Panc1 (cell line): ENCODE data around the gene TRIM14. TPM values are rescaled to one million over a fixed set of nuclear protein-coding genes. Genes with fewer than 3 reads are reported as not detected.

Source experiments
- ATAC-seq: fragments of 200-7000 bp; cut with Tn5 transposase; 2 replicates; pipeline ENCODE4 v1.9.1; 2020; ENCODE audit warnings: mild to moderate bottlenecking, moderate library complexity
- BruUV-seq: library from RNA; stranded (reverse); fragments of 400-500 nt; replicated peaks from 2 replicates; lab custom pipeline; 2021; lab: Mats Ljungman, UMichigan
- CTCF ChIA-PET: fragments of 300-600 bp; sonication (Branson Sonifier 250); formaldehyde crosslinking; loops from one replicate; lab custom pipeline; 2022; ENCODE audit warnings: antibody characterized with exemption; lab: Charles Lee
- POLR2A ChIA-PET: fragments of 300-600 bp; sonication (Branson Sonifier 250); formaldehyde crosslinking; loops from one replicate; lab custom pipeline; 2022; ENCODE audit warnings: antibody characterized with exemption; lab: Charles Lee
- DNase-seq: peaks from one replicate; pipeline ENCODE4 v3.0.0-alpha.2; 2010; ENCODE audit warnings: low read depth, low spot score
- H3K27ac ChIP-seq: 2 replicates; pipeline ENCODE4 v1.5.1; 2011; ENCODE audit warnings: mild to moderate bottlenecking, low read length, inconsistent platforms
- H3K27me3 ChIP-seq: fragments of 200-500 bp; sonication (Bioruptor generic); 2 replicates; pipeline ENCODE4 v1.6.0; 2014; ENCODE audit warnings: low read length, inconsistent platforms; ENCODE audit not compliant: control insufficient read depth, insufficient read depth
- H3K36me3 ChIP-seq: fragments of 200-500 bp; sonication (Bioruptor generic); 2 replicates; pipeline ENCODE4 v1.5.1; 2014; ENCODE audit warnings: inconsistent platforms, mild to moderate bottlenecking, low read length, moderate library complexity; ENCODE audit not compliant: control insufficient read depth, insufficient read depth
- H3K4me1 ChIP-seq: 2 replicates; pipeline ENCODE4 v1.5.1; 2011; ENCODE audit warnings: inconsistent platforms, mild to moderate bottlenecking, low read length, moderate library complexity; ENCODE audit not compliant: control insufficient read depth, insufficient read depth
- H3K4me3 ChIP-seq, 2 experiments: 2 replicates each; pipeline ENCODE4 v1.5.1; 2011 to 2012; ENCODE audit warnings: low read depth in 2 of 2, low read length in 2 of 2, mild to moderate bottlenecking in 2 of 2, inconsistent platforms in 1 of 2, moderate library complexity in 1 of 2
- H3K9me3 ChIP-seq: fragments of 200-500 bp; sonication (Bioruptor generic); 2 replicates; pipeline ENCODE4 v1.5.1; 2014; ENCODE audit warnings: low read depth, mild to moderate bottlenecking, inconsistent platforms, low read length, moderate library complexity; ENCODE audit not compliant: control insufficient read depth, insufficient read depth
- POLR2AphosphoS5 ChIP-seq: IDR thresholded peaks from 2 replicates; pipeline ENCODE4 v1.6.1; 2012; ENCODE audit warnings: mild to moderate bottlenecking, low read depth, low read length, moderate library complexity
- SIN3A ChIP-seq: IDR thresholded peaks from 2 replicates; pipeline ENCODE4 v1.6.1; 2012; ENCODE audit warnings: low read depth, mild to moderate bottlenecking, low read length, moderate library complexity, borderline replicate concordance; ENCODE audit not compliant: insufficient read depth
- TCF7L2 ChIP-seq: IDR thresholded peaks from 2 replicates; pipeline ENCODE4 v1.6.1; 2011; ENCODE audit warnings: mild to moderate bottlenecking, low read depth, low read length, inconsistent platforms
- in situ Hi-C: cut with HindIII; loops from 2 replicates; pipeline ENCODE4 v1.10.0; 2016; ENCODE audit warnings: low sequenced_read_pairs, low pct_unique_long_range_greater_than_20kb
- intact Hi-C: fragments of 100-400 bp; cut with micrococcal nuclease; formaldehyde crosslinking; loops from one replicate; pipeline ENCODE4 v1.10.0; 2022; ENCODE audit not compliant: unreplicated experiment
- total RNA-seq: library from RNA; stranded (reverse); gene quantifications from one replicate; pipeline ENCODE4 v1.2.1, GENCODE V29; 2021; ENCODE audit not compliant: unreplicated experiment
- TF ChIP-seq, protein P1 (sequence below), 2 experiments: IDR thresholded peaks; 2 replicates each; pipeline ENCODE4 v1.6.1; 2011 to 2012; ENCODE audit warnings: low read depth in 2 of 2, control low read depth in 1 of 2, low read length in 1 of 2, mild to moderate bottlenecking in 1 of 2, moderate library complexity in 1 of 2; ENCODE audit not compliant: insufficient read depth in 1 of 2
- TF ChIP-seq, protein P2 (sequence below): fragments of 450-650 bp; IDR thresholded peaks from 2 replicates; pipeline ENCODE4 v1.5.1; 2017; ENCODE audit warnings: mild to moderate bottlenecking

Gene TRIM14
- total RNA-seq, 1 experiment from 2014 or later = 9.7 TPM

DNA sequence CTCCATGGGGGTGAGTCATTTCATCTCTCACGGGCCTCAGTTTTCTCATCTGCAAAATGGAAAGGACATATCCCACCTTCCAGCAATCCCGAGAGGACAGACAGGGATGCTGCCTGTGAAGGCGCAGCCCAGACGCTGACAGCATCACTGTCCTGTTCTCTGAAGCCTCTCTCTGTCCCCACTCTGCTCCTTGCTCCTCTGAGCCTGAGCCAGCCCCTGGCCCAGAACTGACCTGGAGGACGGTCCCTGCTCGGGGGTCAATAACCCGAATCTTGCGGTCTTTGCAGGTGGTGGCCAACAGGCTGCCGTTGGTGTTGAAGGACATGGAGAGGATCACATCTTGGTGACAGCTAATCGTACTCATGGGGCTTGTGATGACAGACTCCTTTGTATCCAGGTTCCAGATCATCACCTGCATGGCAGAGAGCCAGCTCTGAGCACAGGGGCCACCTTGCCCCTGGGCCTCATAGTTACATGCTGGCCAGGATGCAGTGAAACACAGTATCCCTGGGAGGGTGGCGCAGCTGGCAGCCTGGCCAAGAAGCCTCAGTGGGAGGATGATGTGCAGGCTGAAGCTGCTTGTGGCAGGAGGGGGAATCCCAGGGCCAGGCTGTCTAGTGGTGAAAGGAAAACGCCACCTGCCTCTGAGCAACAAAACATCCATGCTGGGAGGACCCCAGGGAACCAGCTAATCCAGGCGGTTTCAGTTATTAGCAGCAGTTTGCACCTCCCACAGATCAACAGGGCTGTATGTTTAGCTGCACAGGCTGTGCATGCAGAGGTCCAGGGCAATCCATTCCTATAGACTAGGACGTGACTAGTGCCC is 14.0 kb upstream of the TRIM14 start:
- no peak overlapping the region for H3K27ac ChIP-seq
- ATAC-seq (no peak), DNase-seq (no peak)
- no peaks in the 10 kb centered on the region for H3K36me3 ChIP-seq
- CTCF ChIA-PET = no interaction called here
- intact Hi-C loops (no loop called here), in situ Hi-C loops (no loop called here)
- TF ChIP-seq POLR2AphosphoS5 (no peak), SIN3A (no peak), TCF7L2 (no peak)
- TF ChIP-seq, protein P1, sequence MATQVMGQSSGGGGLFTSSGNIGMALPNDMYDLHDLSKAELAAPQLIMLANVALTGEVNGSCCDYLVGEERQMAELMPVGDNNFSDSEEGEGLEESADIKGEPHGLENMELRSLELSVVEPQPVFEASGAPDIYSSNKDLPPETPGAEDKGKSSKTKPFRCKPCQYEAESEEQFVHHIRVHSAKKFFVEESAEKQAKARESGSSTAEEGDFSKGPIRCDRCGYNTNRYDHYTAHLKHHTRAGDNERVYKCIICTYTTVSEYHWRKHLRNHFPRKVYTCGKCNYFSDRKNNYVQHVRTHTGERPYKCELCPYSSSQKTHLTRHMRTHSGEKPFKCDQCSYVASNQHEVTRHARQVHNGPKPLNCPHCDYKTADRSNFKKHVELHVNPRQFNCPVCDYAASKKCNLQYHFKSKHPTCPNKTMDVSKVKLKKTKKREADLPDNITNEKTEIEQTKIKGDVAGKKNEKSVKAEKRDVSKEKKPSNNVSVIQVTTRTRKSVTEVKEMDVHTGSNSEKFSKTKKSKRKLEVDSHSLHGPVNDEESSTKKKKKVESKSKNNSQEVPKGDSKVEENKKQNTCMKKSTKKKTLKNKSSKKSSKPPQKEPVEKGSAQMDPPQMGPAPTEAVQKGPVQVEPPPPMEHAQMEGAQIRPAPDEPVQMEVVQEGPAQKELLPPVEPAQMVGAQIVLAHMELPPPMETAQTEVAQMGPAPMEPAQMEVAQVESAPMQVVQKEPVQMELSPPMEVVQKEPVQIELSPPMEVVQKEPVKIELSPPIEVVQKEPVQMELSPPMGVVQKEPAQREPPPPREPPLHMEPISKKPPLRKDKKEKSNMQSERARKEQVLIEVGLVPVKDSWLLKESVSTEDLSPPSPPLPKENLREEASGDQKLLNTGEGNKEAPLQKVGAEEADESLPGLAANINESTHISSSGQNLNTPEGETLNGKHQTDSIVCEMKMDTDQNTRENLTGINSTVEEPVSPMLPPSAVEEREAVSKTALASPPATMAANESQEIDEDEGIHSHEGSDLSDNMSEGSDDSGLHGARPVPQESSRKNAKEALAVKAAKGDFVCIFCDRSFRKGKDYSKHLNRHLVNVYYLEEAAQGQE (IDR thresholded peaks at IDR 0.05; ENCODE audit: insufficient read depth in 1 of 2, low read depth in 2 of 2, low read length in 1 of 2) = no peak
- TF ChIP-seq, protein P2, sequence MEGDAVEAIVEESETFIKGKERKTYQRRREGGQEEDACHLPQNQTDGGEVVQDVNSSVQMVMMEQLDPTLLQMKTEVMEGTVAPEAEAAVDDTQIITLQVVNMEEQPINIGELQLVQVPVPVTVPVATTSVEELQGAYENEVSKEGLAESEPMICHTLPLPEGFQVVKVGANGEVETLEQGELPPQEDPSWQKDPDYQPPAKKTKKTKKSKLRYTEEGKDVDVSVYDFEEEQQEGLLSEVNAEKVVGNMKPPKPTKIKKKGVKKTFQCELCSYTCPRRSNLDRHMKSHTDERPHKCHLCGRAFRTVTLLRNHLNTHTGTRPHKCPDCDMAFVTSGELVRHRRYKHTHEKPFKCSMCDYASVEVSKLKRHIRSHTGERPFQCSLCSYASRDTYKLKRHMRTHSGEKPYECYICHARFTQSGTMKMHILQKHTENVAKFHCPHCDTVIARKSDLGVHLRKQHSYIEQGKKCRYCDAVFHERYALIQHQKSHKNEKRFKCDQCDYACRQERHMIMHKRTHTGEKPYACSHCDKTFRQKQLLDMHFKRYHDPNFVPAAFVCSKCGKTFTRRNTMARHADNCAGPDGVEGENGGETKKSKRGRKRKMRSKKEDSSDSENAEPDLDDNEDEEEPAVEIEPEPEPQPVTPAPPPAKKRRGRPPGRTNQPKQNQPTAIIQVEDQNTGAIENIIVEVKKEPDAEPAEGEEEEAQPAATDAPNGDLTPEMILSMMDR = no peak
- no peaks in the 10 kb centered on the region for H3K27me3 ChIP-seq
- POLR2A ChIA-PET = no interaction called here
- H3K9me3 ChIP-seq = no peaks in the 10 kb centered on the region
- no peak overlapping the region for H3K4me3 ChIP-seq
- BruUV-seq = no TSS peak
- H3K4me1 ChIP-seq = no peaks in the 10 kb centered on the region

DNA sequence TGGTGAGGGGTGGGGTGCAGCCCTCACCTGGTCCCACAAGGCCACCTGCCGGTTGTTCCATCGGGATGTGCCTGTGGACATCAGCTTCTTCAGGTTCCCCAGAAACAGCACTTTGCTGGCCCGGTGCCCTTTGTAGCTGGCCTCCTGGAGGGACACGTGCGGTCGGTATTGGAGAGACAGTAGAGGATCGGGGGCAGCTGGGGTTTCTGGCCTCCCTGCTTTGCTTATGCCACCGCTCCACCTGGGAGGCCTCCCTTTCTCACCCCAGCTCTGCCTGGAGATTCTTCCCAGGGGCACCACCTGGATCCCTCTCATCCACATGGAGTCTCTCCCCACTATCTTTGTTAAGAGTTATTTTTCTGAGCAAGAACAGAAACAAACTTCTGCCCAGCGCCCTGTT is 13.1 kb upstream of the TRIM14 start:
- in situ Hi-C loops (no loop called here), intact Hi-C loops (no loop called here)
- H3K9me3 ChIP-seq = no peaks in the 10 kb centered on the region
- H3K27ac ChIP-seq = no peak overlapping the region
- no peak overlapping the region for H3K4me3 ChIP-seq
- no peaks in the 10 kb centered on the region for H3K4me1 ChIP-seq
- DNase-seq (no peak), ATAC-seq (no peak)
- BruUV-seq = no TSS peak
- ChIA-PET POLR2A (no interaction called here), CTCF (no interaction called here)
- TF ChIP-seq SIN3A = no peak
- TF ChIP-seq, protein P1 (IDR thresholded peaks at IDR 0.05; ENCODE audit: insufficient read depth in 1 of 2, low read depth in 2 of 2, low read length in 1 of 2) = no peak
- no peak for TF ChIP-seq TCF7L2
- TF ChIP-seq, protein P2 = no peak
- TF ChIP-seq POLR2AphosphoS5 = no peak
- H3K36me3 ChIP-seq = no peaks in the 10 kb centered on the region
- H3K27me3 ChIP-seq = no peaks in the 10 kb centered on the region
